Activated CD4-positive, CD25-positive, alpha-beta regulatory T cell treated with anti-CD3 and anti-CD28 coated beads, Interleukin-2, amount 50 U/mL, for 72 hours (primary cell): Measurements from ENCODE around the gene BIN2.
"Not testable (repeated sequence)": the region's sequence is repeated elsewhere in the genome, so short reads cannot be mapped to it uniquely, and the experiment has no call there.

Source experiments
- DNase-seq: peaks from one replicate; pipeline ENCODE4 v3.0.0; 2021

BIN2 gene

DNA sequence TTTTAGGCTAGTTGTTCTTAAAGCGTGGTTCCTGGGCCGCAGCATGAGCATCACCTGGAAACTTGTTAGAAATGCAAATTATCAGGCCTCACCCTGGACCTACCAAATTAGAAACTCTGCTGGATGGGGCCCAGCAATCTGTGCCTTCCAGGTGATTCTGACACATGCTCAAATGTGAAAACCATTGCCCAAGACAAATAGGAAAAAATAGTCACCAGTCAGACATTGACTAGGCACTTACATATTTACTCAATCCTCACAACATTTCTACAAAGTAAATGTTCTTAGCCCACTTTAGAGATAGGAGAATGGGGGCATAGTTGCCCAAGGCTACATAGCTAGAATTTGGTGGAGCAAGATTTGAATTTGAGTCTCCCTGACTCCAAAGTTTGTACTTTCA is 19.2 kb upstream of the BIN2 start:
- no peak for DNase-seq

- no peak for DNase-seq
Observed at GRCh38 chr12:51342416-51342815, 18.4 kb upstream of the BIN2 start.

DNA sequence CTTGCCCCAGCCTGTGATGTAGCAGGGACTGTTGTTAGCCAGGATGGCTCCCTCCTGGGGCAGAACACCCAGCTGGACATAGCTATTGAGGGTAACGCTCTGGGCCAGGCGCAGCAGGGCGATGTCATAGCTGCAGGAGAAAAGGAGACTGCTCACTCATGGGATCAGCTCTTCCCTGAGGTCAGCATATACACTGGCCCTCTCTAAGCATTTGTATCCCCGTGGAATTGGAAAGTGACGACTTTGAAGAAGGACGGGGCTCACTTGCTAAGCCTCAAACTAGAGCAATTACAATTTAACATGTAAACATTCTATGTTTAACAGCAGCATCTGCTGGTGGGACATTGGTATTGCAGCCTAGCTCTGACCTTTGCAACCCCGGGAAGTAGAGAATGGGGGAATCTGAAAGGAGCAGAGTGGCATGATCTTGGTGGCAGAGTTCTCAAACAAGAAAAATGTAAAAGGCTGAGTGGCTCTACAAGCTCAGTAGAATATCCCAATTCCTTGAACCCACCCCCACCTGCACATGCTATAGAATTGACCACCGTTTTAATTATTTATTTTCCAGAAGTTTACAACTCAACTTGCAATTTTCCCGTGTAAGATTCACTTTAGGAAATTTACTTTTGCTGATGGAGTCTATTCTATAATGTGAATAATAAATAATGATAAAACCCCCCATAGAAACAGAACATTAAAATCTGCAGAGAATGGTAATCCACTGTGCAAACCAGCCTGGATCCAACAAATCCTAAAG is 17.5 kb upstream of the BIN2 start:
- peak; percentile 62 for DNase-seq

GRCh38 chr12:51339750-51340149 is 15.8 kb upstream of the BIN2 start:
- DNase-seq: no peak

- not testable (repeated sequence) for DNase-seq
Observed at GRCh38 chr12:51337336-51337735, 13.4 kb upstream of the BIN2 start.

DNA sequence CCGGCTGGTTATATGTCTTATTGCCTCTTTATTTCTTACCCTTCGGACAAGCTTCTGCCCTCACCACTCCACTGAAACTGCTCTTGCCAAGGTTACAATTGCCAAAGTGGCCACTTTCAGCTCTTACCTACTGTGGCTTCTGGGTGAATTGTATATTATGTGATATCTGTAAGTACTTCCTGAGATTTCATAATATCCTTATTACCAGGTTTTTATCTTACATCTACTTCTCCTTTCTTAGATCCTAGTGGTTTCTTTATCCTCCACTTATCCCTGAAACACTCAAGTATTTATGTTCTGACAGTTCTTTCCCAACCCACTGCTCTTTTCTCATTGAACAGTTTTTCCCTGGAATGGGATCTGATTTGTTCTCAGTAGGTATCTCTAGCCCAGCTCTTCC is 12.0 kb upstream of the BIN2 start:
- no peak for DNase-seq

GRCh38 chr12:51334764-51335163 is 10.8 kb upstream of the BIN2 start:
- DNase-seq: no peak

DNA sequence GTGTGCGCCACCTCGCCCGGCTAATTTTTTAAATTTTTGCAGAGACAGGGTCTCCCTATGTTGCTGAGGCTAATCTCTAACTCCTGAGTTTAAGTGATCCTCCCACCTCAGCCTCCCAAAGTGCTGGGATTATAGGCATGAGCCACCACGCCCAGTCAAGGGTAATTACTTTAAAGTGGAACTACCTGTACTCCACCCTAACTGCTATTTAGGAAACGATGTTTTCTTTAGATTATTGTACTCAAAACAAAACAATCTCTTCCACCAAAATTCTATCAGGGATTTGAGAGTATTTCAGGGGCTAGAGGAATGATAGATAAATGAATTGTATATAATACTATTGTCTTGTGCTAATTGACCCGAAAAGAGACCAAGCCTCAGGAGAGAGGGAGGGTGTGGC is 9.6 kb upstream of the BIN2 start:
- no peak for DNase-seq

- DNase-seq: no peak
Observed at GRCh38 chr12:51330186-51330585, 6.2 kb upstream of the BIN2 start.

DNA sequence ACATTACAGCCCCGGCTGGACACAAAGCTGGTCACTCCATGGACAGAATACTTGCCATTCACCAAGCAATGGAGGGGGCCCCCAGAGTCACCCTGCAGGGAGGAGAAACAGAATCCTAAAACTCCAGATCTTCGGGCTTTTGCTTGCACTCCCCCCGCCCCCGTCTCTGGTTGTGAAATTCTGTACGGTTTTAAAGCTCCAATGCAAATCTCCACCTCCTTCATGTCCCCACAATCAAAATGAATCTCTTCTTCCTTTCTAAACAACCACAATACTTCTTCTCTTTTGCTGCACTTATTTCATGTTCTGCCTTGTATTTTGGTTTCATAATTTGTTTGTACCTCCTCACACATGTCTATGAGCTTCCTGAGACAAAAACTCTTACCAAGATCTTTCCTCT is 5.8 kb upstream of the BIN2 start:
- DNase-seq: no peak

GRCh38 chr12:51328587-51328986 is 4.6 kb upstream of the BIN2 start:
- DNase-seq: no peak

- no peak for DNase-seq
Observed at GRCh38 chr12:51326698-51327439, 2.9 kb upstream of the BIN2 start.

DNA sequence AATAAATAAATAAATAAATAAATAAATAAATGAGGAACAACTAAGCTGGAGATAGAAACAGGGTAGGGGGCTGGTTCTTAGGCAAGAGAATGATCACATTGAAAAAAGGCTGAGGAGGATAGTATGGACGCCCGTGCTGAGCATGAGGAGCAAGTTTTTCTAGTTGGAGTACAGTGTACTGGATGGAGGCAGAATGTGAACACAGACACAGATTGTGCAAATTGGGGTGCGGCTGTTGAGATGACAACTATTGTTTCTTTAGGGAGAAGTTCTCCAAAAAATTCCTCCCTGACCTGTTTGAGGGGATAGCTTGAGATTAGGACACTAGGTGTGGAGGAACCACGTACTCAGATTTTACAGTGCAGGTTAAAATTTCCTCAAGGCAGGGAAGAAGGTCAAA is 979 bp upstream of the BIN2 start:
- no peak for DNase-seq

- DNase-seq: peak; percentile 43
Observed at GRCh38 chr12:51323317-51323960, 535 bp downstream of the BIN2 start.

DNA sequence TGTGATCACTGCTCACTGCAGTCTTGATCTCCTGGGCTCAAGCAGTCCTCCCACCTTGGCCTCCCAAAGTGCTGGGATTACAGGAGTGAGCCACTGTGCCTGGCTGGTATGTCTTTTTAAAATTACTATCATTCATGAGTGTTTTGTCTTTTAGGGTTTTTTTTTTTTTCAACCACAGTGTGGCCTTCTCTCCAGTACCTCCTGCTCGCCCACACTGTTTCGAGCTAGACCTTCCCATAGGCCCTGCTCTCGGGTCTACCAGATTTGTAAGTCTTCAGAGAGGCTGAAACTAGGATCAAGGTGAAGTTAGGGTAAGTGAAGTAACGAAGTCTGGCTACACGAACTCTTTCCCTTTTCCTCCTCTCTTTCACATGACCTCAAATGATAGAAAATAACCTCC is 1.5 kb downstream of the BIN2 start:
- DNase-seq: no peak

- no peak for DNase-seq
Observed at GRCh38 chr12:51321882-51322281, 2.1 kb downstream of the BIN2 start.

DNA sequence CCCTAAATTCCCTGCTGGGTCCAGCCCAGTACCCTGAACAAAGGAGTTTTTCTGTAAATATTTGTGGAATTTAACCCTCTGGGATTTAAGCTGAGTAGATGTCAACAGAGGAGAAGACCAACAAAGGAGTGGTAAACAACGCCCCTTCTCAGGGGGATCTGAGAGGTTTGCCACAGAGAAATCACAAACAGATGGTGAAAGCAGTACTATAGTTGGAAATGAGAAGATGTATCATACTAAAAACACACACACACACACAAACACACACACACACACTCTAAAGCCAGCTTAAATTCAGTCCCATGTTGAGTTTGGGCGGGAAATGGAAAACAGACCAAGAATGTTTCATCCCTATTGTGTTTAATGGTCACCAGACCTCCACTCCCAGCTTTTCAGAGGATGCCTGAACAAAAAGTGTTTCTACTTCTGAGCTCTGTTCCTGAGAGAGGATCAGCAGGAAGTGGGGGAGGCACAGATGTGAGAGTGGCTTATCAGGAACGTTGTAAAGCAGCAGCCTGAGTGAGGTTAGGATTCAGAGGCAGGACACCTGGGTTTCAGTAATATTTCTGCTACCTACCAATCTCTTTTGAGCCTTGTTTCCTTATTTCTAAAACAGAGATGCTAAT is 3.2 kb downstream of the BIN2 start:
- DNase-seq: no peak

- no peak for DNase-seq
Observed at GRCh38 chr12:51320311-51320694, 3.7 kb downstream of the BIN2 start.

- no peak for DNase-seq
Observed at GRCh38 chr12:51318846-51319599, 5.0 kb downstream of the BIN2 start.

DNA sequence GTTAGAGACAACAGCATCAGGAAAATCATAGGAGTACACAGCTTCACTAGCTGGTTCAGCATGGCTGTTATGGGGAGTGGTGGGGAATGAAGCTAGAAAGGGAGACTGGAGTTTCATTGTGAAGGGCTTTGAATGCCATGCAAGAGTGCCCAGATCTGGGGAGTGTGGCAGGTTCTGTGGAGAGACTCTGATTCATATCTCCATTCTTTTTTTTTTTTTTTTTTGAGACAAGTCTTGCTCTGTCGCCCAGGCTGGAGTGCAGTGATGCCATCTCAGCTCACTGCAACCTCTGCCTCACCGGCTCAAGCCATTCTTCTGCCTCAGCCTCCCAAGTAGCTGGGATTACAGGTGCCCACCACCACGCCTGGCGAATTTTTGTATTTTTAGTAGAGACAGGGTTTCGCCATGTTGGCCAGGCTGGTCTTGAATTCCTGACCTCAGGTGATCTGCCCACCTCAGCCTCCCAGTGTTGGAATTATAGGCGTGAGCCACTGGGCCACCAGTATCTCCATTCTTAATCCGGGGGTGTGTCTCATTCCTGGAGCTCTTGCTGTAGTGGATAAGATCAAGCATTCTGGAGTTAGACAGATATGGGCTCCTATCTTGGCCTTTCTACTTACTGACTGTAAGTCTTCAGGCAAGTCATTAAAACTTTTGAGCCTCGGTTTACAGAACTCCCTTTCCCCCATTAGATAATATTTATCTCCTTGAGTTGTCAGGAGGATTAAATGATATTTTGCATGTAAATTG is 5.7 kb downstream of the BIN2 start:
- not testable (repeated sequence) for DNase-seq

GRCh38 chr12:51311389-51311788 is 12.6 kb downstream of the BIN2 start:
- no peak for DNase-seq
